HG02870 (cell line): ENCODE results near the gene ZNF485.

Experiments
- ATAC-seq: cut with Tn5 transposase; IDR thresholded peaks from one replicate; pipeline ENCODE4 v1.9.1; 2021; ENCODE audit warnings: mild to moderate bottlenecking, moderate library complexity; ENCODE audit not compliant: unreplicated experiment

ZNF485 gene

DNA sequence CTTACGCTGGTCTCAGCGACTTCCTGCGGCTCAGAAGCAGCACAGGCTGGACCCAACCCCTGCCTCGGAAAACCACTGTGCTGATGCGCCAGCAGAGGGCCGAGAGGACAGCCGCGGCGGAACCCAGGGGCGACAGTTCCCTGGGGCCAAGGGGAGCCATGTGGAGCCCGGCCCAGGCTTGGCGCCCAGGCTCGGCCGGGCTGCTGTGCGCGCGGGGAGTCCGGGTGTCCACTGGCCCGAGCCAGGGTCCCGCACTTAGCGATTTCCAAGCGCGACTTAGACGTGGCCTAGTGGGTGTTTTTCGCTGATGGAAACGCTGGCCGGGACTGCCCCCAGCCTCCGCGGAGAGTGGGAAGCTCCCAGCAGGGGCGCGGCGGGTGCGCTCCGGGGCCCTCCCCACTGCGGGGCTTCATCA is 61.1 kb downstream of the ZNF485 start:
- no peak for ATAC-seq
